H9 (cell line): Measurements from ENCODE around the gene FXYD4. TPM values are rescaled to one million over a fixed set of nuclear protein-coding genes. Genes with fewer than 3 reads are reported as not detected.

Experiments used
- DNase-seq: peaks from one replicate; pipeline ENCODE4 v3.0.0-alpha.2; 2017
- H2AFZ ChIP-seq: one replicate; pipeline ENCODE4 v1.6.1; 2013; ENCODE audit warnings: mild to moderate bottlenecking, low read length, control low read depth, moderate library complexity
- H2AK5ac ChIP-seq: 2 replicates; pipeline ENCODE4 v1.6.1; 2013; ENCODE audit warnings: low read length, control low read depth, mixed read lengths; ENCODE audit not compliant: insufficient read length
- H2BK120ac ChIP-seq: one replicate; pipeline ENCODE4 v1.6.1; 2013; ENCODE audit warnings: low read depth, mild to moderate bottlenecking, low read length, control low read depth, inconsistent platforms; ENCODE audit not compliant: poor library complexity, severe bottlenecking
- H2BK12ac ChIP-seq: 2 replicates; pipeline ENCODE4 v1.6.1; 2013; ENCODE audit warnings: low read length, control low read depth, mixed read lengths, low read depth; ENCODE audit not compliant: insufficient read length
- H2BK15ac ChIP-seq: 2 replicates; pipeline ENCODE4 v1.6.1; 2013; ENCODE audit warnings: low read depth, low read length, control low read depth
- H2BK20ac ChIP-seq: one replicate; pipeline ENCODE4 v1.6.1; 2013; ENCODE audit warnings: low read depth, mild to moderate bottlenecking, low read length, control low read depth, inconsistent platforms; ENCODE audit not compliant: poor library complexity, severe bottlenecking
- H2BK5ac ChIP-seq: 2 replicates; pipeline ENCODE4 v1.6.1; 2013; ENCODE audit warnings: low read length, control low read depth, mixed read lengths; ENCODE audit not compliant: insufficient read length
- H3K14ac ChIP-seq: 2 replicates; pipeline ENCODE4 v1.6.1; 2013; ENCODE audit warnings: low read length, control low read depth; ENCODE audit not compliant: insufficient read depth
- H3K18ac ChIP-seq: 2 replicates; pipeline ENCODE4 v1.6.1; 2013; ENCODE audit warnings: low read depth, mild to moderate bottlenecking, mixed read lengths, low read length, control low read depth; ENCODE audit not compliant: insufficient read length
- H3K23ac ChIP-seq: 2 replicates; pipeline ENCODE4 v1.6.1; 2013; ENCODE audit warnings: low read length, control low read depth, mixed read lengths, low read depth; ENCODE audit not compliant: insufficient read length
- H3K23me2 ChIP-seq: 2 replicates; pipeline ENCODE4 v1.6.1; 2013; ENCODE audit warnings: low read depth, mild to moderate bottlenecking, mixed read lengths, low read length, control low read depth; ENCODE audit not compliant: insufficient read length, poor library complexity, severe bottlenecking
- H3K27ac ChIP-seq: 2 replicates; pipeline ENCODE4 v1.5.1; 2013; ENCODE audit warnings: low read length, control low read depth, mixed read lengths, low read depth; ENCODE audit not compliant: insufficient read length
- H3K27me3 ChIP-seq: 2 replicates; pipeline ENCODE4 v1.6.1; 2013; ENCODE audit warnings: low read length, control low read depth, inconsistent platforms; ENCODE audit not compliant: insufficient read depth
- H3K4ac ChIP-seq: 2 replicates; pipeline ENCODE4 v1.6.1; 2013; ENCODE audit warnings: low read depth, mild to moderate bottlenecking, control low read depth, inconsistent platforms, low read length, moderate library complexity
- H3K4me1 ChIP-seq: 2 replicates; pipeline ENCODE4 v1.6.1; 2013; ENCODE audit warnings: low read length, control low read depth, inconsistent platforms; ENCODE audit not compliant: insufficient read depth
- H3K4me2 ChIP-seq: 2 replicates; pipeline ENCODE4 v1.6.1; 2013; ENCODE audit warnings: low read length, control low read depth, mixed read lengths; ENCODE audit not compliant: insufficient read length, insufficient read depth
- H3K56ac ChIP-seq: 2 replicates; pipeline ENCODE4 v1.6.1; 2013; ENCODE audit warnings: low read depth, mild to moderate bottlenecking, mixed read lengths, low read length, control low read depth; ENCODE audit not compliant: insufficient read length
- H3K79me1 ChIP-seq: 2 replicates; pipeline ENCODE4 v1.6.1; 2013; ENCODE audit warnings: low read depth, mild to moderate bottlenecking, moderate library complexity, low read length, control low read depth, inconsistent platforms; ENCODE audit not compliant: insufficient read depth, poor library complexity, severe bottlenecking
- H3K79me2 ChIP-seq: 2 replicates; pipeline ENCODE4 v1.6.1; 2013; ENCODE audit warnings: low read length, control low read depth, inconsistent platforms; ENCODE audit not compliant: insufficient read depth
- H3K9ac ChIP-seq: 2 replicates; pipeline ENCODE4 v1.6.1; 2013; ENCODE audit warnings: low read length, control low read depth, mixed read lengths; ENCODE audit not compliant: insufficient read length; ENCODE audit errors: extremely low read depth
- H3K9me3 ChIP-seq: one replicate; pipeline ENCODE4 v1.6.1; 2013; ENCODE audit warnings: low read depth, low read length, inconsistent platforms; ENCODE audit not compliant: control insufficient read depth
- H3T11ph ChIP-seq: one replicate; pipeline ENCODE4 v1.6.1; 2013; ENCODE audit warnings: mild to moderate bottlenecking, low read length, control low read depth, inconsistent platforms
- H4K20me1 ChIP-seq: one replicate; pipeline ENCODE4 v1.6.1; 2013; ENCODE audit not compliant: control insufficient read depth, insufficient read length, insufficient read depth
- H4K5ac ChIP-seq: 2 replicates; pipeline ENCODE4 v1.6.1; 2013; ENCODE audit warnings: low read depth, mild to moderate bottlenecking, mixed read lengths, low read length, control low read depth; ENCODE audit not compliant: insufficient read length
- H4K8ac ChIP-seq: replicated peaks from 2 replicates; pipeline ENCODE4 v1.6.1; 2013; ENCODE audit warnings: low read length, control low read depth, mixed read lengths, low read depth; ENCODE audit not compliant: insufficient read length
- H4K91ac ChIP-seq: 2 replicates; pipeline ENCODE4 v1.6.1; 2013; ENCODE audit warnings: low read depth, mild to moderate bottlenecking, moderate library complexity, mixed read lengths, low read length, control low read depth; ENCODE audit not compliant: insufficient read length
- H3K27ac Mint-ChIP-seq, 3 experiments: 2 replicates in 2 of 3; 3 replicates in 1 of 3; pipeline ENCODE4 v1.8.0; 2020 to 2021; ENCODE audit warnings: mixed read lengths in 3 of 3, mild to moderate bottlenecking in 1 of 3, moderate library complexity in 1 of 3
- H3K27me3 Mint-ChIP-seq: 2 replicates; pipeline ENCODE4 v1.8.0; 2021; ENCODE audit warnings: low read depth, mild to moderate bottlenecking, moderate library complexity, mixed read lengths
- H3K36me3 Mint-ChIP-seq, 3 experiments: 2 replicates in 2 of 3; 3 replicates in 1 of 3; pipeline ENCODE4 v1.8.0; 2020 to 2021; ENCODE audit warnings: low read depth in 3 of 3, mixed read lengths in 3 of 3; ENCODE audit not compliant: insufficient read depth in 1 of 3
- H3K4me1 Mint-ChIP-seq, 2 experiments: 2 replicates each; pipeline ENCODE4 v1.8.0; 2020; ENCODE audit warnings: mixed read lengths in 2 of 2
- H3K4me3 Mint-ChIP-seq, 2 experiments: 2 replicates in 1 of 2; 3 replicates in 1 of 2; pipeline ENCODE4 v1.8.0; 2020 to 2021; ENCODE audit warnings: mild to moderate bottlenecking in 2 of 2, mixed read lengths in 2 of 2, moderate library complexity in 1 of 2
- H3K9me3 Mint-ChIP-seq, 2 experiments: 2 replicates in 1 of 2; 3 replicates in 1 of 2; pipeline ENCODE4 v1.8.0; 2020; ENCODE audit warnings: mild to moderate bottlenecking in 2 of 2, mixed read lengths in 2 of 2, moderate library complexity in 1 of 2
- CTCF ChIP-seq: fragments of 200-600 bp; sonication (generic); conservative IDR thresholded peaks from 3 replicates; pipeline ENCODE4 v1.8.0; 2021; ENCODE audit warnings: antibody characterized with exemption, mild to moderate bottlenecking
- WGBS: extraction: QIAGEN DNeasy Blood & Tissue Kit; methylation state at CpG from one replicate; pipeline ENCODE4 v1.1.7; 2013; ENCODE audit warnings: missing lambda C conversion rate, low lambda C conversion rate, mixed read lengths; ENCODE audit not compliant: insufficient read length; ENCODE audit errors: extremely low coverage; 5-methylcytosine and 5-hydroxymethylcytosine counted together
- total RNA-seq: library from RNA; stranded (reverse); gene quantifications from 2 replicates; pipeline ENCODE4 v1.2.1, GENCODE V29; 2021

FXYD4 gene
- total RNA-seq, 1 experiment from 2014 or later: not detected

GRCh38 chr10:43369921-43370320 is 1.5 kb upstream of the FXYD4 start:
- Mint-ChIP-seq H3K27ac (no peak overlapping the region), H3K4me3 (no peak overlapping the region; a peak in 1 of 5 replicates), H3K36me3 (no peaks in the 10 kb centered on the region; a peak in 1 of 7 replicates), H3K9me3 (no peaks in the 10 kb centered on the region), H3K27me3 (peaks cover 7% of the 10 kb centered on the region), H3K4me1 (peaks cover 14 to 16% of the 10 kb centered on the region in 2 experiments)
- Histone ChIP-seq H3T11ph (no peak overlapping the region), H3K4me2 (no peak overlapping the region), H3K79me1 (no peaks in the 10 kb centered on the region), H4K5ac (no peak overlapping the region), H3K18ac (no peak overlapping the region), H4K91ac (no peak overlapping the region), H2AFZ (no peak overlapping the region), H3K79me2 (no peaks in the 10 kb centered on the region), H3K4ac (no peak overlapping the region), H2BK20ac (no peak overlapping the region), H2BK120ac (no peak overlapping the region), H3K14ac (no peak overlapping the region), H3K56ac (no peak overlapping the region), H3K27me3 (no peaks in the 10 kb centered on the region), H2BK5ac (no peak overlapping the region), H3K27ac (no peak overlapping the region), H3K4me1 (no peaks in the 10 kb centered on the region), H2BK12ac (no peak overlapping the region), H4K20me1 (no peaks in the 10 kb centered on the region), H3K23me2 (no peaks in the 10 kb centered on the region), H2AK5ac (no peak overlapping the region), H3K9ac (no peak overlapping the region), H3K23ac (no peak overlapping the region), H4K8ac (no peak overlapping the region), H2BK15ac (no peak overlapping the region), H3K9me3 (no peaks in the 10 kb centered on the region)
- no peak for DNase-seq
- TF ChIP-seq CTCF: no peak
- WGBS: no CpG with 5 or more reads among the region's 4 CpGs
